Measurements from ENCODE around the gene TPX2. TPM values are rescaled to one million over a fixed set of nuclear protein-coding genes. Genes with fewer than 3 reads are reported as not detected.

TPX2 gene
- total and polyA plus RNA-seq, 2 of the 8 experiments (the other 6 are each of a cell fraction or from before 2014, with no cell fraction given), result 43.6 to 125 TPM

- Histone ChIP-seq H3K9me3 (ENCODE audit: insufficient read depth in 2 of 2, low read depth in 1 of 2, low read length in 1 of 2) (no peaks in the 10 kb centered on the region), H3K14ac (ENCODE audit: insufficient read length) (no peak overlapping the region), H2BK20ac (ENCODE audit: low read length) (no peak overlapping the region), H3K79me1 (ENCODE audit: low read depth, low read length) (no peaks in the 10 kb centered on the region), H2BK5ac (ENCODE audit: low read depth, low read length) (no peak overlapping the region), H3K4me2 (ENCODE audit: insufficient read depth in 1 of 2, low read depth in 2 of 2, low read length in 2 of 2) (no peak overlapping the region), H3K9ac (replicated peaks in 1 of 4; ENCODE audit: extremely low read depth in 1 of 4, low read depth in 3 of 4, low read length in 3 of 4) (no peak overlapping the region), H4K8ac (ENCODE audit: extremely low read depth, insufficient read depth, low read length) (no peak overlapping the region), H3K36me3 (ENCODE audit: control insufficient read depth in 2 of 4, insufficient read depth in 4 of 4, low read length in 3 of 4) (no peaks in the 10 kb centered on the region), H3K4me3 (ENCODE audit: extremely low read depth in 1 of 4, insufficient read depth in 2 of 4, low read depth in 3 of 4, low read length in 4 of 4) (no peak overlapping the region), H4K5ac (ENCODE audit: insufficient read length, low read depth, low read length) (no peak overlapping the region), H2AK5ac (ENCODE audit: low read depth, low read length) (no peak overlapping the region), H3K18ac (ENCODE audit: extremely low read depth, low read length) (no peak overlapping the region; the same call in 1 of the 2 replicates), H3K56ac (replicated peaks; ENCODE audit: insufficient read length, low read depth, low read length) (no peak overlapping the region), H4K91ac (replicated peaks; ENCODE audit: insufficient read length, low read length) (no peak overlapping the region), H3K4ac (replicated peaks; ENCODE audit: insufficient read length, low read depth, low read length) (no peak overlapping the region), H3K23ac (ENCODE audit: insufficient read length) (no peak overlapping the region), H2BK120ac (replicated peaks; ENCODE audit: low read depth, low read length) (no peak overlapping the region), H3K23me2 (ENCODE audit: low read depth, low read length) (peaks cover 4% of the 10 kb centered on the region), H2BK15ac (ENCODE audit: low read length) (no peak overlapping the region; the same call in 1 of the 2 replicates), H3K27me3 (replicated peaks in 1 of 4; ENCODE audit: control insufficient read depth in 3 of 4, extremely low read depth in 1 of 4, insufficient read depth in 3 of 4, low read length in 3 of 4) (peaks cover 0 to 10% (median 4%) of the 10 kb centered on the region in 4 experiments; a peak in 6 of 7 replicates), H3K27ac (ENCODE audit: low read depth, low read length) (no peak overlapping the region), H2BK12ac (ENCODE audit: low read depth, low read length) (no peak overlapping the region; the same call in 1 of the 2 replicates), H2AFZ (ENCODE audit: low read length) (no peak overlapping the region), H4K20me1 (replicated peaks in 1 of 2; ENCODE audit: control insufficient read depth in 1 of 2, insufficient read depth in 2 of 2, low read length in 2 of 2) (no peaks in the 10 kb centered on the region), H3K79me2 (ENCODE audit: control insufficient read depth in 1 of 2, insufficient read depth in 2 of 2, low read length in 2 of 2) (no peaks in the 10 kb centered on the region), H3K4me1 (replicated peaks in 1 of 4; ENCODE audit: control insufficient read depth in 3 of 4, insufficient read depth in 4 of 4, low read length in 3 of 4) (peaks cover 4 to 38% (median 32%) of the 10 kb centered on the region in 4 experiments)
- WGBS, 2 experiments (ENCODE audit: extremely low coverage in 1 of 2, insufficient coverage in 1 of 2, insufficient read length in 1 of 2, insufficient replicate concordance in 2 of 2, low coverage in 1 of 2, low lambda C conversion rate in 2 of 2, missing lambda C conversion rate in 1 of 2), result 87% methylated on average over 5 of the region's 5 CpGs; no CpG with 5 or more reads in 1 of the 2 experiments
- no peak for DNase-seq (ENCODE audit: low read depth in 1 of 2, low spot score in 2 of 2)
- ChIA-PET CTCF (ENCODE audit: partially characterized antibody) (interaction anchor here (0.7 to 4.2 kb wide), 9 partner anchors 9 to 184 kb away, joined by 3 to 44 read pairs (median 7); partner anchors contain the start of gene PDRG1), POLR2A (ENCODE audit: partially characterized antibody) (no interaction called here)
- FAIRE-seq, result no peak
- TF ChIP-seq SP1 (IDR thresholded peaks at IDR 0.05; ENCODE audit: low read depth, low read length), result no peak
- no peak for TF ChIP-seq EZH2 (IDR thresholded peaks at IDR 0.05; ENCODE audit: low read depth, low read length, severe bottlenecking)
- TF ChIP-seq RFX5 (IDR thresholded peaks at IDR 0.05; ENCODE audit: borderline replicate concordance, low read depth, low read length), result no peak
- no peak for TF ChIP-seq JUN (IDR thresholded peaks at IDR 0.05; ENCODE audit: low read depth, low read length)
- TF ChIP-seq KDM4A (IDR thresholded peaks at IDR 0.05; ENCODE audit: low read depth, low read length, severe bottlenecking), result no peak
- no peak for TF ChIP-seq FOSL1 (IDR thresholded peaks at IDR 0.05; ENCODE audit: insufficient read depth, low read depth, low read length)
- no peak for TF ChIP-seq SIX5 (IDR thresholded peaks at IDR 0.05; ENCODE audit: low read depth, low read length)
- TF ChIP-seq RBBP5 (IDR thresholded peaks at IDR 0.05; ENCODE audit: borderline replicate concordance, low read depth, low read length), result no peak
- TF ChIP-seq HDAC2 (IDR thresholded peaks at IDR 0.05; ENCODE audit: borderline replicate concordance in 1 of 2, low read depth in 2 of 2, low read length in 2 of 2), result no peak
- no peak for TF ChIP-seq ATF2 (IDR thresholded peaks at IDR 0.05; ENCODE audit: low read length)
- no peak for TF ChIP-seq SP4 (IDR thresholded peaks at IDR 0.05; ENCODE audit: low read length)
- TF ChIP-seq YY1 (IDR thresholded peaks at IDR 0.05; ENCODE audit: low read depth, low read length), result no peak
- no peak for TF ChIP-seq HDAC6 (IDR thresholded peaks at IDR 0.05; ENCODE audit: low read depth, low read length)
Observed at GRCh38 chr20:31843881-31844280, 104.8 kb downstream of the TPX2 start.
